Measurements from ENCODE around the gene COL6A2.

COL6A2 gene

DNA sequence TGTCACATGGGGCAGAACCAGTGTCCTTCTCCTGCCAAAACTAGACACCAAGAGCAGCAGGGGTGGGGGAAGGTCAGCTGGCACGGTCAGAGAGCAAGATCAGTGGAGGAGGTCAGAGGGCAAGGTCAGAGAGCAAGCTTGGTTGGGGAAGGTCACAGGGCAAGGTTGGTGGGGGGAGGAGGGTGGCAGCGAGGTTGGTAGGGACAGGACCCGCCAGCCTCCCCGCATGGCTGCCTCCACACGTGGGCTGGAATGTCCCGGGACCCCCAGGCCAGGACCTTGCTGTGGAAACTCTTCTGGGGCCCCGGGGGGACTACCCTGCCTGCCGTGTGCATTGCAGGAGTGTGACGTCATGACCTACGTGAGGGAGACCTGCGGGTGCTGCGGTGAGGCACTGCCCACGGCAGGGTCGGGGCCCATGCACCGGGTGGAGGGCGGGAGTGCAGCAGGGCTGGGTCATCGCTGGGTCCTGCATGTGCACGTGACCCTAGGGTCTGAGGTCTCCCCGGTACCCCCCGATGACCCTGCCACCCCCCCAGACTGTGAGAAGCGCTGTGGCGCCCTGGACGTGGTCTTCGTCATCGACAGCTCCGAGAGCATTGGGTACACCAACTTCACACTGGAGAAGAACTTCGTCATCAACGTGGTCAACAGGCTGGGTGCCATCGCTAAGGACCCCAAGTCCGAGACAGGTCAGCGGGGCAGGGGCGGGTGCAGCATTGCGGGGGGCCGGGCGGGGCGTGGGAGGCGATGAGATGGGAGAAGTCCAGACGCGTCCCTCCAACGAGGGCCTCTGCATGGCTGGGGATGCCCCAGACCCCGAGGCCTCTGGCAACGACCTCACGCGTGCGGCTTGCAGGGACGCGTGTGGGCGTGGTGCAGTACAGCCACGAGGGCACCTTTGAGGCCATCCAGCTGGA, 27.3 kb downstream of the COL6A2 start:
- Histone ChIP-seq H3K4me1 (ENCODE audit: control insufficient read depth, low read length) (no peaks in the 10 kb centered on the region), H3F3A (ENCODE audit: control insufficient read depth, insufficient read depth) (no peaks in the 10 kb centered on the region), H3K79me2 (ENCODE audit: control insufficient read depth, low read length) (no peaks in the 10 kb centered on the region), H3K4me2 (ENCODE audit: low read length) (no peak overlapping the region), H3K9me3 (ENCODE audit: control insufficient read depth, insufficient read depth, low read length) (peaks cover 22% of the 10 kb centered on the region; the same call in 1 of the 2 replicates), H3K27me3 (ENCODE audit: control insufficient read depth, low read length) (no peaks in the 10 kb centered on the region), H4K20me1 (ENCODE audit: control insufficient read depth, insufficient read depth, low read depth, low read length) (no peaks in the 10 kb centered on the region), H3K27ac (ENCODE audit: low read depth, low read length) (no peak overlapping the region), H3K4me3 (ENCODE audit: low read length) (no peak overlapping the region), H3K36me3 (ENCODE audit: control insufficient read depth, low read length) (no peaks in the 10 kb centered on the region), H3K9me2 (replicated peaks; ENCODE audit: control insufficient read depth, low read length) (no peaks in the 10 kb centered on the region)
- no peak for TF ChIP-seq EZH2phosphoT487 (IDR thresholded peaks at IDR 0.05; ENCODE audit: borderline replicate concordance, low read length)
- TF ChIP-seq, protein P1, sequence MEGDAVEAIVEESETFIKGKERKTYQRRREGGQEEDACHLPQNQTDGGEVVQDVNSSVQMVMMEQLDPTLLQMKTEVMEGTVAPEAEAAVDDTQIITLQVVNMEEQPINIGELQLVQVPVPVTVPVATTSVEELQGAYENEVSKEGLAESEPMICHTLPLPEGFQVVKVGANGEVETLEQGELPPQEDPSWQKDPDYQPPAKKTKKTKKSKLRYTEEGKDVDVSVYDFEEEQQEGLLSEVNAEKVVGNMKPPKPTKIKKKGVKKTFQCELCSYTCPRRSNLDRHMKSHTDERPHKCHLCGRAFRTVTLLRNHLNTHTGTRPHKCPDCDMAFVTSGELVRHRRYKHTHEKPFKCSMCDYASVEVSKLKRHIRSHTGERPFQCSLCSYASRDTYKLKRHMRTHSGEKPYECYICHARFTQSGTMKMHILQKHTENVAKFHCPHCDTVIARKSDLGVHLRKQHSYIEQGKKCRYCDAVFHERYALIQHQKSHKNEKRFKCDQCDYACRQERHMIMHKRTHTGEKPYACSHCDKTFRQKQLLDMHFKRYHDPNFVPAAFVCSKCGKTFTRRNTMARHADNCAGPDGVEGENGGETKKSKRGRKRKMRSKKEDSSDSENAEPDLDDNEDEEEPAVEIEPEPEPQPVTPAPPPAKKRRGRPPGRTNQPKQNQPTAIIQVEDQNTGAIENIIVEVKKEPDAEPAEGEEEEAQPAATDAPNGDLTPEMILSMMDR (IDR thresholded peaks at IDR 0.05; ENCODE audit: low read depth, low read length, poor library complexity, severe bottlenecking): no peak

DNA sequence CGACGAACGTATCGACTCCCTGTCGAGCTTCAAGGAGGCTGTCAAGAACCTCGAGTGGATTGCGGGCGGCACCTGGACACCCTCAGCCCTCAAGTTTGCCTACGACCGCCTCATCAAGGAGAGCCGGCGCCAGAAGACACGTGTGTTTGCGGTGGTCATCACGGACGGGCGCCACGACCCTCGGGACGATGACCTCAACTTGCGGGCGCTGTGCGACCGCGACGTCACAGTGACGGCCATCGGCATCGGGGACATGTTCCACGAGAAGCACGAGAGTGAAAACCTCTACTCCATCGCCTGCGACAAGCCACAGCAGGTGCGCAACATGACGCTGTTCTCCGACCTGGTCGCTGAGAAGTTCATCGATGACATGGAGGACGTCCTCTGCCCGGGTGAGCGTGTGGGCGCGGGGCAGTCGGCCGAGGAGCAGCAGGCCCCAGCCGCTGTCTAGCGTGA, 28.0 kb downstream of the COL6A2 start:
- Histone ChIP-seq H3K36me3 (ENCODE audit: control insufficient read depth, low read length) (no peaks in the 10 kb centered on the region), H3K4me3 (ENCODE audit: low read length) (no peak overlapping the region), H3F3A (ENCODE audit: control insufficient read depth, insufficient read depth) (no peaks in the 10 kb centered on the region), H3K9me2 (replicated peaks; ENCODE audit: control insufficient read depth, low read length) (no peaks in the 10 kb centered on the region), H3K9me3 (ENCODE audit: control insufficient read depth, insufficient read depth, low read length) (peaks cover 17% of the 10 kb centered on the region; the same call in 1 of the 2 replicates), H3K27me3 (ENCODE audit: control insufficient read depth, low read length) (no peaks in the 10 kb centered on the region), H3K27ac (ENCODE audit: low read depth, low read length) (no peak overlapping the region), H4K20me1 (ENCODE audit: control insufficient read depth, insufficient read depth, low read depth, low read length) (no peaks in the 10 kb centered on the region), H3K4me1 (ENCODE audit: control insufficient read depth, low read length) (no peaks in the 10 kb centered on the region), H3K79me2 (ENCODE audit: control insufficient read depth, low read length) (no peaks in the 10 kb centered on the region), H3K4me2 (ENCODE audit: low read length) (no peak overlapping the region)
- no peak for TF ChIP-seq EZH2phosphoT487 (IDR thresholded peaks at IDR 0.05; ENCODE audit: borderline replicate concordance, low read length)
- TF ChIP-seq, protein P1 (IDR thresholded peaks at IDR 0.05; ENCODE audit: low read depth, low read length, poor library complexity, severe bottlenecking): no peak

DNA sequence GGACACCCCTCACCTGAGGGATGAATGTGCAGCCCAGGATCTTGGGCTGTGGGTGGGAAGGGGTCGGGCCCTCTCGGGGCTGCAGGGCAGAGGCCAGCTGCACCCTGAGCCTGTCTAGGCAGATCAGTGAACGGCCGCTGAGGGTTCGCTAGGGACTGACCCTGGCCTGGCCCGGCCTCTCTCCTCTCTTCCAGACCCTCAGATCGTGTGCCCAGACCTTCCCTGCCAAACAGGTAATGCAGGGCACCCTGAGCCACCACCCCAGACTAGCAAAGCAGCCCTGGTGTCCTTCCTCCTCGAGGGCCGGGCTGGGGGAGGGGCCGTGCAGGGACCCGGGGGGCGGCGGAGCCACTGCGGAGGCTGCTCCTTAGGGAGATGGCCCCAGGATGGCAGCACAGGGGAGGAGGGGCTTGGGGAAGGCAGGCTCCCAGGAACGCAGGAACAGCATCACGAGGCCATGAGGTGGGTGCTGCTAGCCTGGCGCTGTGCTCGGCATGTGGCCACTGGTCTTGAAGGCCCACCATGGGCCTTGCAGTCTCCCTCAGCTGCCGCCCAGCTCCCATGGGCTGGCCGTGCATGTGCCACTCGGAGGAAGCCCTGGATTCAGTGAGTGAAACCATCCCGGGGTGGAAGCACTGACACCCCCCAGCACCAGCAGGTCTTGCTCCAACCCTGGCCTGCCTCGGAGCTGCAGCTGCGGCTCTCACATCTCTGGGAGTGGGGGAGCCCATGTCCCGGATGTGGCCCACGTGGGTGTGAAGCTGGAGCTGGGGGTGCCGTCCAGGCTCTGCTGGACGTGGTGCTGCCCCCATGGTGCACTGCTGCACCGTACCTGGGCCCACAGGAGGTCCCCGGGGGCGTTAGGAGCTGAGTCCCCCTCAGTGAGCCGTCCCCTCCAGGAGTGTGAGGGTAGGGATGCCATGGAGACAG, 28.7 kb downstream of the COL6A2 start:
- Histone ChIP-seq H3K4me2 (ENCODE audit: low read length) (no peak overlapping the region), H3K27me3 (ENCODE audit: control insufficient read depth, low read length) (no peaks in the 10 kb centered on the region), H4K20me1 (ENCODE audit: control insufficient read depth, insufficient read depth, low read depth, low read length) (no peaks in the 10 kb centered on the region), H3K9me2 (replicated peaks; ENCODE audit: control insufficient read depth, low read length) (no peaks in the 10 kb centered on the region), H3K27ac (ENCODE audit: low read depth, low read length) (no peak overlapping the region), H3K79me2 (ENCODE audit: control insufficient read depth, low read length) (no peaks in the 10 kb centered on the region), H3K4me1 (ENCODE audit: control insufficient read depth, low read length) (no peaks in the 10 kb centered on the region), H3K36me3 (ENCODE audit: control insufficient read depth, low read length) (no peaks in the 10 kb centered on the region), H3K9me3 (ENCODE audit: control insufficient read depth, insufficient read depth, low read length) (peaks cover 16% of the 10 kb centered on the region; the same call in 1 of the 2 replicates), H3F3A (ENCODE audit: control insufficient read depth, insufficient read depth) (no peaks in the 10 kb centered on the region), H3K4me3 (ENCODE audit: low read length) (no peak overlapping the region)
- TF ChIP-seq EZH2phosphoT487 (IDR thresholded peaks at IDR 0.05; ENCODE audit: borderline replicate concordance, low read length): no peak
- TF ChIP-seq, protein P1 (IDR thresholded peaks at IDR 0.05; ENCODE audit: low read depth, low read length, poor library complexity, severe bottlenecking): no peak

Data from DOHH2 (cell line).